ENCODE results near the gene CS.
"Not testable (repeated sequence)": the region's sequence is repeated elsewhere in the genome, so short reads cannot be mapped to it uniquely, and the experiment has no call there.

The CS gene

DNA sequence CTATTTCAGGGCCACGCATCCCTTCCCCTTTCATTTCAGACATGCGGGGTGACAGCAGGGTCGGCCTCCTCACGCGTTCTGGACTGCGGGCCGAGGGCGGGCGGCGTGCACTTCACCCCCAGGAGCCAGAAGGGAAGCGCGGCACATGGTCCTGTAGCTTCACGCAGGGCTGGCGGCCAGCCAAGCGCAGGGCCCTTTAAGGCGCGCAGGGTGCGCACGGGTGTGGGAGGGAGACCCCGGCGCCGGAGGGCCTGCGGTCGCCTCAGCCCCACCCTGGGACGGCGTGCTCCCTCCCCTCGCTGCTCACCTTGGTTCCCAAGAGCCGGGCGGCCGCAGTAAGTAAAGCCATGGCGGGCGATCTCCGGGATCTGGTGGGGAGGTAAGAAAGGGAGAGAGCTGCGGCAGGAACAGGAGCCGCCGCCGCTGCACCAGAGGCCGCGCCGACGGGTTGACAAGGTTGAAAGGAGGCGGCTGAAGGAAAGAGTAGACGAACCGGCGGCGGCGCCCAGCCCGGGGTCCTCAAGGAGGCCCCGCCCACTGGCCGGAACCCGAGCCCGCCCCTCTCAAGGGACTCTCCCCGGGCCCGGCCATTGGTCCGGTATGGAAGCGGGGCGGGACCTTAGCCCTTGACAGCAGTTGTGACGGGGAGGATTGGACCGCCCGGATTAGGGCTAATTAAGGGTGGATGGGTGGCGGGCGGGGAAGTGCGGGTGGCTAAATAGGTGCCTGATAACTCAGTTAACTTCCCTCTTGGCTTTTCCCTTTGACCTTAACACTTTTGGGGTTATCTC, at the start of gene CS:
CS (minus strand) TSS at position 478 of the 791 bp plus-strand sequence; CDS start at position 349, 129 bp downstream.
- peak; percentile 96 for DNase-seq (ENCODE audit: low read depth in 2 of 2)

DNA sequence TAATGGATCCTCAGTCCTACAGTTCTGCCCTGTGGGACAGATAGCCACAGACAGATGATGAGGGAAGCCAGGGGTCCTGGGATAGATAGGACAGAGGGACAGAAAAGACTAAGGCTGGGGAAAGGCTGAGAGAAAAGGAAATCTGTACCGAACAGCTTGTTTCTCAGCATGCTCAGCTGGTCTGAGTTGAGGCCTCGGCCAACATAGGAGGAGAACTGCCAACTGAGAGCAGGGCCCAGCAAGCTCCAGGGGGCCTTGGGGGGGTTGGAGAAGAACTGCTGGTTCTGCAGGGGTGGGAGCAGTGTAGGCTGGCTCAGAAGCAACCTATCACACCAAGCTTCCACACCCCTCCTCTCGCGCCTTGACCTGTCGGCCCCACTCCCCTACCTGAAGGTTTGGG, 48.6 kb upstream of the CS start:
- no peak for DNase-seq (ENCODE audit: low read depth in 2 of 2)

DNA sequence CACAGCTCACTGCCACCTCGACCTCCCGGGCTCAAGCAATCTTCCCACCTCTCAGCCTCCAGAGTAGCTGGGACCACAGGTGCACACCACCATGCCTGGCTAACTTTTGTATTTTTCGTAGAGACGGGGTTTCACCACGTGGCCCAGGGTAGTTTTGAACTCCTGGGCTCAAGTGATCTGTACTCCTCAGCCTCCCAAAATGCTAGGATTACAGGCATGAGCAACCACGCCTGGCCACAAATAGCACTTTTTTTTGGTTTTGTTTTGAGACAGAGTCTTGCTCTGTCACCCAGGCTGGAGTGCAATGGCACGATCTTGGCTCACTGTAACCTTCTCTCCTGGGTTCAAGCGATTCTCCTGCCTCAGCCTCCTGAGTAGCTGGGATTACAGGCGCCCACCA, 47.1 kb upstream of the CS start:
- not testable (repeated sequence) for DNase-seq (ENCODE audit: low read depth in 2 of 2)

DNA sequence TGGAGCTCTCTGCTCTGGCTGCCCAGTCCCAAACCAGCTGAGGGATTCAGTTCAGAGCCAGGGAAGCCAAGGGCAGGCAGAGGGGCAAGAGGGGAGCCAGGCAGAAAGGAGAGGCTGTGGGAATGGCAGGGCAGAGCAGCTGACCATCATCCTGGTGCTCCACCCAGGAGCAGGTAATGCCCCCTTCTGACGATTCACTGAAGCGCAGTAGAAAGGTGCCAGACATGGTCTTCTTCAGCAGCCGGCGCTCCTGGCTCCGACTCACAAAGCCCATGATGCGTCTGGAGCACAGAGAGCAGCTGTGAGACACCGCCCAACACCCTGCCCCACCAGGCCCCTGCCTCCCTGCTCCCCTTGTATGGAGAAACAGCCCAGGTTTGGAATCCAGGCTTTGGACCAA, 46.5 kb upstream of the CS start:
- DNase-seq (ENCODE audit: low read depth in 2 of 2), result no peak

DNA sequence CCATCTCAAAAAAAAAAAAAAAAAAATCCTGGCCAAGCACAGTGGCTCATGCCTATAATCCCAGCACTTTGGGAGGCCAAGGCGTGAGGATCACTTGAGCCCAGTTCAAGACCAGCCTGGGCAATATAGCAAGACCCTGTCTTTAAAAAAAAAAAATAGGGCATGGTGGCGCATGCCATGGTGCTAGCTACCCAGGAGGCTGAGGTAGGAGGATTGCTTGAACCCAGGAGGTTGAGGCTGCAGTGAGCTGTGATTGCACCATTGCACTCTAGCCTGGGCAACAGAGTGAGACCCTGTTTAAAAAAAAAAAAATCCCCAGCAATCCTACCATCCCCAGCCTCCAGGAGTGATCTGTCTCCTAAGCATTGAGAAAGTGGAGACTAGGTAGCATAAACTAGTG, 42.2 kb upstream of the CS start:
- not testable (repeated sequence) for DNase-seq (ENCODE audit: low read depth in 2 of 2)

DNA sequence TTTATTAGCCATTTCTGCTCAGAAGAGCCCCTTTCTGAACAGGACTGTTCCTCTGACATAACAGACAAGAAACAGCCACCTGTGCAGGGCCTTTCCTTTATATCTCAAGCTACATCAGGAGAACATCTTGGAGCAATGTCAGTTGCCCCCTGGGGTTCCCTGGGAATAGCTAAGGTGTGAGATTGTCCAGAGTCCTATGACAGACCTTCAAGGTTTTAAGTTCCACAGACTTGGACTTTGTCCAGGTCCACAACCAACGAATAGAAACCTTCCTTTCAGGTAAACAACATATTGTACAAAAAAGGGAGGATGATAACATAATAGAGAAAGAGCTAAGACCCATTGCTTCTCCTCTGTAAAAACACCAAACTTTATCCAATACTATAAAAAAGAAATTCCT, 41.5 kb upstream of the CS start:
- DNase-seq (ENCODE audit: low read depth in 2 of 2), result no peak

DNA sequence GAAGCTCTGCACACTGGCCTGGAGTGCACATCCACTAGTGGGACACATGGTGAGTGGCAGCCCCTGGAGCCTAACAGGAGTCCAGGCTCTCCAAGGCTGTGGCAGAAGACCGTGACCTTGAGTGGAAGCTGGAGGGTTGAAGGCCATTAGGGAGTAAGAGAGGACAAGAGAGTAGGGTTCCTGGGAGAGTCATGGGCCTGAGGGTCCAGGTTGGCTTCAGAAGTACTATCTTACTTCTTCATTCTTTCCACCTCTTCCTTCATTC, 39.0 kb upstream of the CS start:
- DNase-seq (ENCODE audit: low read depth in 2 of 2), result no peak

DNA sequence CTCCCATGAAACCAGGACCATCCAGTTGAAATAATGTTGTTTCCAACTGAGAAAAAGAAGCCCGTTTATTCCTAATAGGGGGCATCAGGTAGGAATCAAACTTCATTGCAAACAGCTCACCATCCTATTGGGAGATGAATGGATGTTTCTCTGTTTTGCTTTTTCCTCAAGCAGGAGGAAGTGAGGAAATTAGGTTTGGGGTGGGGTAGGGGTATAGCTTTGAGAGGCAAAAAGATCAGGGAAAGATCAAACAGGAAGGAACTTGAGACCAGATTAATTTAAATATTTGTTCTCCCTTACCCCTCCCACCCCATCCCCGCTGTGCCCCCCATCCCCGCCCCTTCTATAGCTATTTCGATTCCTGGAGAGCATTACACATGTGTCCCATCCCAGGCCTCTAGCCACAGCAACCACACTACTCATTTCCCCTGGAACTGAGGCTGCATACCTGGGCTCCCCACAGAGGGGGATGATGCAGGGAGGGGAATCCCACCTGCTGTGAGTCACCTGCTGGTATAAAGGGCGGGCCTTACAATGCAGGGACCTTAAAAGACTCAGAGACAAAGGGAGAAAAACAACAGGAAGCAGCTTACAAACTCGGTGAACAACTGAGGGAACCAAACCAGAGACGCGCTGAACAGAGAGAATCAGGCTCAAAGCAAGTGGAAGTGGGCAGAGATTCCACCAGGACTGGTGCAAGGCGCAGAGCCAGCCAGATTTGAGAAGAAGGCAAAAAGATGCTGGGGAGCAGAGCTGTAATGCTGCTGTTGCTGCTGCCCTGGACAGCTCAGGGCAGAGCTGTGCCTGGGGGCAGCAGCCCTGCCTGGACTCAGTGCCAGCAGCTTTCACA, 38.4 kb upstream of the CS start, which contains the start of gene IL23A:
IL23A (plus strand) TSS at position 577 of the 850 bp plus-strand sequence; CDS start at position 738, 161 bp downstream.
- DNase-seq (ENCODE audit: low read depth in 2 of 2), result no peak

DNA sequence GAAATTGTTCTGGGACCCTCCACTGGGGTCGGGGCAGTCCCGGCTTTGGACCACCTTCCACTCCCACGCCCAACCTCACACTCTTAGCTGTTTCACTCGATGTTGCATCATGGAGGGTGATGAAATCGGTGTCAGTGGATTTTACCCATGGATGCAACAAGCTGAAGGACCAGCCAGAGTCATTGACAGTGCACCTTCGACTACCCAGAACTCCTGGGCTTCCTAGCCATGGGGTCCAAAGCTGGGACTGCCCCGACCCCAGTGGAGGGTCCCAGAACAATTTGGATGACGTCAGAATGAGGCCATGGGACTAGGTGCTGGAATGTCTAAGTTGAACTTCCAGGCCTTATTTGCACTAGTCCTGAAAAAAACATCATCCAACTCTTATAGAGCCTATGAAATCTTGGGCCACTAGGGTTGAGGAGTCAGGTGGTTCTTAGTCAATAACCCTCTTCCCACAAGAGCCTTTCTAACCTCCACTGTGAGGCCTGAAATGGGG, 37.7 kb upstream of the CS start:
- DNase-seq (ENCODE audit: low read depth in 2 of 2), result no peak

DNA sequence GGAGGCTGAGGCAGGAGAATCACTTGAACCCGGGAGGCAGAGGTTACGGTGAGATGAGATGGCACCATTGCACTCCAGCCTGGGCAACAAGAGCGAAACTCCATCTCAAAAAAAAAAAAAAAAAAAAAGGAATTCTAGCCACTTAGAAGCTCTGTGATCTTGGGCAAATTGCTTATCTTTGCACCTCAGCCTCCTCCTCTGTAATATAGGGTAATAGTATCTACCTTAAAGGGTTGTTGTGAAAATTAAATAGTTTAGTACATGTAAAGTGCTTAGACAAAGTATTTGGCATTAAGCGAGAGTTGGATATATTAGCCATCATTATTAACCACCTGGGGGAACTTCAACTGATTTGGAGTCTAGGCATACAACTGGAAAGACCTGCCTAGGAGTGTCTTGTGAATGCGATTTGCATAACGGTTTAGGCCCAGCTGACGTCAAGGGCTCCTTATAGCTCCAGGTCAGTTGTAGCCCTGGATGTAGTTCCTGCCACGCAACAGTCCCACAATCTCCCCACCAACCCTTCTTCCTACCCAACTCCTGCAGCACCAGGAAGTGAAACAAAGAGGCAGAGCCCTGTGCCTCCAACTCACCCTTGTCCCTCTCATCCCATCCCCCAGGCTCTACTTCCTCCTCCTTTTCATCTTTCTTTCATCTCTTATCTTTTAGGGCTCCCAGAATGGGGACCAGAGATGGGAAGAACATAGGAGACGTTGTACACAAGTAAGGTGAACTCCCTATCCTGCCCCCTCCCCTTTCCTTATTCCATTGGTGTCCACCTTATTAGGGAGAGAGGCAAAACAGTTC, 36.4 kb upstream of the CS start:
- DNase-seq (ENCODE audit: low read depth in 2 of 2), result no peak

DNA sequence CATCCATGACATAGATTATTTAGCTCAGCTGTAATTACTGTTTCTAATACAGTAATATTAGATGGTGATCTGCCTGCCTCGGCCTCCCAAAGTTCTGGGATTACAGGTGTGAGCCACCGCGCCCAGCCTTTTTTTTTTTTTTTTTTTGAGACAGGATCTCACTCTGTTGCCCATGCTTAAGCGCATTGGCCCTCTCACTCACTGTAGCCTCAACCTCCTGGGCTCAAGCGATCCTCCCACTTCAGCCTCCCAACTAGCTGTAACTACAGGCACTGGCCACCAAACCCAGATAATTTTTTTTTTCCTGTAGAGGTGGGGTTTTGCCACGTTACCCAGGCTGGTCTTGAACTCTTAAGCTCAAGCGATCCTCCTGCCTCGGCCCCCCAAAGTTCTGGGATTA, 35.4 kb upstream of the CS start:
- not testable (repeated sequence) for DNase-seq (ENCODE audit: low read depth in 2 of 2)

DNA sequence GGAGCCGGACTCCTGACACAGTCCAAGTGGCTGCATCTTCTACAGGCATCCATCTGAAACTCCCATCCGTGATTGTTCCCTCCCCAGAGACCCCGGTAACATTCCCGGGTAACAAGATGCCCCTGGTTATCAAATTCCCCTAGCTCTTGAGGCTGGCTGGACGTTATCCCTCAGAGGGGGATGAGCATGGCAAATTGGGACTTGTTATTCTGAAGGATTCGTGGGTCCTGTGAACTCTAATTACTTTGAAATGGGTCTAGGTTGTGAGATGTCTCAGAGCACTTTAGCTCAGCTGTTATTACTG, 34.3 kb upstream of the CS start:
- no peak for DNase-seq (ENCODE audit: low read depth in 2 of 2)

DNA sequence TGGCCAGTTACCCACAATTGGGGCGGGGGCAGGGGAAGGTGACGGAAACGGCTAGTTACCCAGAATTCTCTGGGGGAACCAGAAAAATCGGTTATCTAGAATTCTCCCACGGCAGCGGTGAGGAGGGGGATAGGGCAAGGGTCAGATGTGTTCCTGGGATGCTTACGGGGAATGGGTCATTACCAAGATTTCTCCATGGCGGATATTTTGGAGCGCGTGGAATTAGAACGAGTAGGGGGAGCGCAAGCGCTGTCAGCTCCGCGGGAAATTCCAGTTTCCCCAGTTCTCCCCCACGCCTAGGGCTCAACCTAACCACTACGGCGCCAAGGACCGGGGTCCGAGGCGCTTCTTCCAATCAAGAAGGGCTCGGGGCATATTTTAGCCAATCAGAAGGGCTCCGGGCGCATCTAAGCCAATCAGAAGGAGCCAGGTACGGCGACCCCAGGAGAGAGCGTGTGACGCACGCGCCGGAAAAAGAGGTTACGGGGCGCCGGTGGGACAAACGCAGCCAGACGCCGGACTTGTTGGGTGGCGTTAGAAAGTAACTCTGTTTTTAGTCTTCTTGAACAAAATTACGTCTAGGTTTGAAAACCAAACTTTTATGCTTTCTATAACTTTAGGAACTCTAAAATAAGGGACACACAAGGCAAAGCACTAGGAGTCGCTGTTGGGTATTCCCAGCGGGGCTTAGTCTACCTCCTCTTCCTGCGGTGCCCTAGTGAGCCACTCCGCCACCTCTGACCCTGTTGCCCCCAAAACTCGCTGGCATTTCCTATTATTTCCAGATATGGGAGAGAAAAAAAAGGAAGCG, 33.8 kb upstream of the CS start, which contains the start of gene PAN2:
PAN2 (minus strand) TSS at position 322 of the 811 bp plus-strand sequence. CDS start 906 bp downstream, outside the sequence.
- DNase-seq (ENCODE audit: low read depth in 2 of 2), result peak; percentile 97

DNA sequence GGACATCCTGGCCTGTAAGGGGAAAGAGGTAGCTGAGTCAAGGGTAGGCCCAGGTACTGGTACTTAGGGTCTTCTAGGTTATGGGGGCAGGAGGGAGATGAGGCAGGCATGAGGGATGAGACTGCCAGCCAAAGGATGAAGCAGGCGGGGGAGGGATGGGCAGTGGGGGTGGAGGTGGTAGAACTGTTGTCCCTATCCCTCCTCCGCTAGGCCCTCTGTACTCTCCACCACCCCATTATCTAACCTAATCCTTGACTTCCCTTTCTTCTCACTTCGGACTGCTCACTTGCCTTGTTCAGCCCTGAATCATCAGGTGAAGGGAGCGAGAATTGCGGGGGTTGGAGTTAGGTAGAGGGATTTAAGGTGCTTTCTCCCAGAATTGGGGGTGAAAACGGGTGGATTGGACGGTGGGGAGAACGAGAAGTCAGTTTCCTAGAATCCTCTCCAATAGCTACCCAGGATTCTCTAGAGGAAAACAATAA, 33.1 kb upstream of the CS start:
- DNase-seq (ENCODE audit: low read depth in 2 of 2), result no peak

DNA sequence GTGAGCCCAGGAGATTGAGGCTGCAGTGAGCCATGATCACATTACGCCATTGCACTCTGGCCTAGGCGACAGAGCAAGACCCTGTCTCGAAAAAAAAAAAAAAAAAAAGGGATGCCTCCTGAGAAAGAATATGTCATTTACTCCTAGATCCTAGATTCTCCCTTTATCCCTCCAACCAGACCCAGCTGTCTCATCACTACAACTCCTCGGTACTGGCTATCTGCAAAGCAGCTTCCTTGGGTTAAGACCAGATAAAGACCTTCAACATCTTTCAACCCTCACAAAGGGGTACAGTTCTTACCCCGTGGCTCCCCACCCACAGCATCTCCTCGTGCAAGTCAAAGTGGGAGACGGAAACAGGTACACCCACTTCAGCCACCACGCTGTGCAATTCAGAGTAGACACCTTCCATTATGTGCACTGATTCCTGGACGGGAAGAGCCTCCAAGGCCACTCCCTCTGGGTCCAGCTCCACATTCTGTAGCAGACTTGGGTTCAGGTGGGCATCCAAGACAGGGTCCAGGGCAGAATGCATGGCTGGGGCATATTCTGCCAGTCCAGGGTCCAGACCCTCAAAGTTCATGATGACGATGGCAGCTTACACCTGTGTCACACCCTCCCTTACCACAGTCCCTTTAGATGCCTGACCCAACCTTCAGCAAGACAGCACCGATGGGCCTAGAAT, 32.5 kb upstream of the CS start:
- no peak for DNase-seq (ENCODE audit: low read depth in 2 of 2)

DNA sequence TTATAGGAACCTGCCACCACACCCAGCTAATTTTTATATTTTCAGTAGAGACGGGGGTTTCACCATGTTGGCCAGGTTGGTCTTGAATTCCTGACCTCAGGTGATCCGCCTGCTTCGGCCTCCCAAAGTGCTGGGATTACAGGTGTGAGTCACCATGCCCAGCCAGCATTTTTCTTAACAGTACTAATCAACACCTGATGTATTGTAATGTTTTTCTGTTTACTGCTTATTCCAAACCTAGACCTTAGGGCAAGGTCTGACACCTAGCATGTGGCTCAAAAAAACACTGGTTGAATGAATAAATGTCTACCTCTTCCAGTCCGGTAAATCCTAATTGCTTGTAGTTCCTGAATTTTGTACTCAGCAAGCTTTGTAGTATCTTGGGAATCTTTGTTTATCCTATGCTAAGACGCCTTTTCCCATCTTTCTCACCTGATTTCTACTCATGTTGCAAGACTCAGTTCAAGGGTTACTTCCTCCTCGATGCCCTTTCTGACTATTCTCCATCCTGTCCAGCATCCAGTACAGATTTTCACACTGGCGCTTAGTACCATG, 30.9 kb upstream of the CS start:
- DNase-seq (ENCODE audit: low read depth in 2 of 2), result no peak

DNA sequence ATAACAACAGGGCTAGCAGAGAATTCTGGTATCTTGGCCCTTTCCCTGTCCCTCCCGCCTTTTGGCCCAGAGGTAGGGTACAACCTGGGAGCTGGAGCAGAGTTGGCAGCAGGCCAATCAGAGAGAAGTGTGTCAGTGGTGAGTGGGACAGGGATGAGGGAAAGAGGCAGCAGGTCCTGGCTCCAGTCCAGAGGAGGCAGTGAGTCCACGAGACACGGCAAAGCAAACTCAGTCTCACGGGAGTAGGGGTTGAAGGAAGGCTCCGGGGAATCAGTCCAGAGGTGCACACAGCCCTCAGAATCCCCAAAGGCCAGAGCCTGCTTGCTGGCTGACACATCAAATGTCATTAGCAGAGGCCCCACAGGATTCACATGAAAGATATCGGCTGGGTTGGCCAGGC, 26.4 kb upstream of the CS start:
- no peak for DNase-seq (ENCODE audit: low read depth in 2 of 2)

DNA sequence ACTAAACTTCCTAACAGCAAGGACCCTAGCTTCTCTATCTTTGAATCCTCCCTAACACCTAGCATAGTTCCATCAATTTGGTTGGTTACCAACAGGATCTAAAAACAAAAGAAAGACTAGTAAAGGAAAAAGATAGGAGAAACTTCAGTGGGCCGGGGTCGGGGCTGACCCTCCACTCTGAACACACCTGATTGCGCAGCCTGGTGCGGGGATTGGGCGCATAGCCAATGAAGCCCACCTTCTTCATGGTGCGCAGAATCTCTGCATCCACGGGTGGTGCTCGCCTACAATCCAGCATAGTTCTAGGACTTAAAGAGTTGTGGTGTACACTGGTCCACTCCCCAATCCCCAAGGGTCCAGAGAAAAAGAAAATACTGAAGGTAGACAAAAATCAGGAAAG, 26.0 kb upstream of the CS start:
- no peak for DNase-seq (ENCODE audit: low read depth in 2 of 2)

DNA sequence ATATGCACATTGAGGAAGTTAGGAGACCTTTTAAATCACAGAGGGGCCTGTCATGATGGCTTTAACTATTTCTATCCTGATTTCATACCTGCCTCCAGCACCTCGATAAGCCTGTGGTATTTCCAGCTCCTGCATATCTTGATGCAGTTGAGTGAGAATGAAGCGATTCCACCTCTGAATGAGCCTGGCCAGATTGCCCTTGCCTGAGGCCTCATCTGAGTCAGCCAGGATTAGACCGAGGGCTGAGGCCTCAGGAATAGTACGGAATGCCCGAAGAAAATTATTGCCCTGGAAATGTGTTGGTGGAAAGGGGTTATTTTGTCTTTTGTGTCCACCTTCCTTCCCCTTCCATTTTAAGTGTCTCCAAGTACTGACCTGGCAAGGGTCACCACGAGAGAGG, 24.1 kb upstream of the CS start:
- no peak for DNase-seq (ENCODE audit: low read depth in 2 of 2)

DNA sequence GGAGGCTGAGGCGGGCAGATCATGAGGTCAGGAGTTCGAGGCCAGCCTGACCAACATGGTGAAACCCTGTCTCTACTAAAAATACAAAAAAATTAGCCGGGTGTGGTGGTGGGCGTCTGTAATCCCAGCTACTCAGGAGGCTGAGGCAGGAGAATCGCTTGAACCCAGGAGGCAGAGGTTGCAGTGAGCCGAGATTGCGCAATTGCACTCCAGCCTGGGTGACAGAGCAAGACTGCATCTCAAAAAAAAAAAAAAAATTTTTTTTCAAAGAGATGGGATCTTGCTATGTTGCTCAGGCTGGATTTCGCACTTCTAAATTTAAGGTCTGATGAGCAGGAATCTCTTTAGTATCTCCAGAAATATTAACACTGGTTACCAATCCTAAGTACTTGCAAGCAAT, 21.5 kb upstream of the CS start:
- DNase-seq (ENCODE audit: low read depth in 2 of 2), result not testable (repeated sequence)

Measured in fibroblast of skin of left quadriceps (primary cell).